HG03196 (cell line): Measurements from ENCODE around the gene WNT9B.

Experiments used
- ATAC-seq: cut with Tn5 transposase; IDR thresholded peaks from one replicate; pipeline ENCODE4 v1.9.1; 2021; ENCODE audit not compliant: unreplicated experiment

WNT9B gene

GRCh38 chr17:46853896-46854444, 2.6 kb downstream of the WNT9B start:
- ATAC-seq, result no peak

DNA sequence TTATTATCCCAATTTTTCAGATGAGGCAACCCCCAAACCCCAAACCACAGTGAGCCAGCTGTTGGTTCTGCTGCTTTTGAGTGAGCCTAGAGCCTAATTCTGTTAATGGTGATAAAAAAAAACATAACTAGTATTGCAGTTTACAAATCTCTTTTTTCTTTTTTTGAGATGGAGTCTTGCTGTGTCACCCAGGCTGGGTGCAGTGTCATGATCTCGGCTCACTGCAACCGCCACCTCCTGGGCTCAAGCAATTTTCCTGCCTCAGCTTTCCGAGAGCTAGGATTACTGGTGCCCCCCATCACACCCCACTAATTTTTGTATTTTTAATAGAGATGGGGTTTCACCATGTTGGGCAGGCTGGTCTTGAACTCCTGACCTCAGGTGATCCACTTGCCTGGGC, 3.1 kb downstream of the WNT9B start:
- ATAC-seq, result no peak

GRCh38 chr17:46854948-46855347, 3.6 kb downstream of the WNT9B start:
- ATAC-seq, result no peak

GRCh38 chr17:46857600-46857999, 6.2 kb downstream of the WNT9B start:
- no peak for ATAC-seq

DNA sequence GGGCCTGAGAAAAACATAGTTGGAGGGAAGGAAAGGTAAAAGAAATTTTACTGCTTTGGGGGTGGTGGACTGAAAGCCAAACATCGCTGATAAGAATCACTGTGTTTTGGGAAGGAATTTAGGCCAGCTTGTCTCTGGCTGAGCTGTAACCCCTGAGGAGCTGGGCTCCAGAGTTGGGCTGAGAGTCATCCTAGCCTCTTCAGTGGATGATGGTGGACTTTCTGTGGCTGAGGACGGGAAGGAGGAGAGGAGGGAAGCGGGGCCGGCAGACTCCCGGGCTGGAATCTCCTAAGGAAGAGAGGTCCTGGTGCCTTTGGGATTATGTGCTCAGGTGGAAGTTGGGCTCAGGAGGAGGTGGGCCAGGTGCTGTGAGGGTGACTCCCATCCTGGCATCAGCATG, 8.6 kb downstream of the WNT9B start:
- ATAC-seq, result no peak

GRCh38 chr17:46862949-46863348, 11.6 kb downstream of the WNT9B start:
- ATAC-seq, result no peak

- ATAC-seq, result no peak
Measured at GRCh38 chr17:46863383-46864121, 12.2 kb downstream of the WNT9B start.

DNA sequence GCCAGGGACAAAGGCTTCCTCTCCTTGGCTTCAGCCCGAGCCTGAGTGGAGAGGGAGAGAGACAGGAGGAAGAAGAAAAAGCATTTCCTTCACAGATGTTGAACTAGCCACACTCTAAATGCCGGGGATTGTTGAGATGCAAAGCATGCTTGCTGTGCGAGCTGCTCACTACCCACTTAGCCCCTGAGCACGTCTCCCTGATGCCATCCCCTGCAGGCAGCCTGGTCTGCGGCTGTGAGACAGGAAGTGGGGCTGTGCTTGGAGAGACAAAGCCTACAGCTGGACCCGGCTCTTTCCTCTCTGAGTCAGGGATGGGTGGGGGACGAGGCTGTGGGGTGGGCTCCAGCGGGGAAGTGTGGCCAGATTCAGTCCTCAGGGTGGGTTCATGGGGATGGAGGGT, 13.7 kb downstream of the WNT9B start:
- ATAC-seq, result no peak

GRCh38 chr17:46866325-46866724, 14.9 kb downstream of the WNT9B start:
- no peak for ATAC-seq

- ATAC-seq, result no peak
Measured at GRCh38 chr17:46866747-46867146, 15.4 kb downstream of the WNT9B start.

GRCh38 chr17:46868689-46869187, 17.4 kb downstream of the WNT9B start:
- ATAC-seq, result no peak

GRCh38 chr17:46869296-46869695, 17.9 kb downstream of the WNT9B start:
- ATAC-seq, result no peak

GRCh38 chr17:46869975-46870803, 18.8 kb downstream of the WNT9B start:
- ATAC-seq, result no peak

DNA sequence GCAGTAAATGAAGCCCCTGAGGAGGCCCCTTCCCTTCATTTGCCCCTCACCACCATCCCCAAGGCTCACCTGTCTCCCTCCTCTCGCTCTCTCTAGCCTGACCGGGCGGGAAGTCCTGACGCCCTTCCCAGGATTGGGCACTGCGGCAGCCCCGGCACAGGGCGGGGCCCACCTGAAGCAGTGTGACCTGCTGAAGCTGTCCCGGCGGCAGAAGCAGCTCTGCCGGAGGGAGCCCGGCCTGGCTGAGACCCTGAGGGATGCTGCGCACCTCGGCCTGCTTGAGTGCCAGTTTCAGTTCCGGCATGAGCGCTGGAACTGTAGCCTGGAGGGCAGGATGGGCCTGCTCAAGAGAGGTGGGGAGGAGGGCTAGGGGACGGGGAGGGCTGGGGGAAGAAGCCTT, 21.0 kb downstream of the WNT9B start:
- no peak for ATAC-seq

GRCh38 chr17:46873941-46874645, 22.7 kb downstream of the WNT9B start:
- no peak for ATAC-seq

DNA sequence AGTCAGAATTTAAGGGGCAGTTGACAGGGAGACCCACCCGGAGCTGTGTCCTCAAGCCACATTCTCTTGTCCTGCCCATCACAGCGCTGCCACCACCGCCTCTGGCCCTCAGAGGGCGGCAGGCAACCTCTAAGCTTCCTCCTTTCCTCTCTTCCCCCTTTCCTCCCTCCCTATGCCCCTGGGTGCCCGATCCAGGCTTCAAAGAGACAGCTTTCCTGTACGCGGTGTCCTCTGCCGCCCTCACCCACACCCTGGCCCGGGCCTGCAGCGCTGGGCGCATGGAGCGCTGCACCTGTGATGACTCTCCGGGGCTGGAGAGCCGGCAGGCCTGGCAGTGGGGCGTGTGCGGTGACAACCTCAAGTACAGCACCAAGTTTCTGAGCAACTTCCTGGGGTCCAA, 23.5 kb downstream of the WNT9B start:
- ATAC-seq, result no peak

GRCh38 chr17:46875849-46876352, 24.5 kb downstream of the WNT9B start:
- no peak for ATAC-seq

- no peak for ATAC-seq
Measured at GRCh38 chr17:46876353-46876887, 25.0 kb downstream of the WNT9B start.

- no peak for ATAC-seq
Measured at GRCh38 chr17:46876926-46877325, 25.5 kb downstream of the WNT9B start.

- no peak for ATAC-seq
Measured at GRCh38 chr17:46877466-46877865, 26.1 kb downstream of the WNT9B start.

- no peak for ATAC-seq
Measured at GRCh38 chr17:46878055-46878454, 26.7 kb downstream of the WNT9B start.
